GM12878 (cell line): ENCODE data around the gene MTM1. TPM values are rescaled to one million over a fixed set of nuclear protein-coding genes. Genes with fewer than 3 reads are reported as not detected.

Experiments
- ATAC-seq: fragments of 200-7000 bp; cut with Tn5 transposase; 3 replicates; pipeline ENCODE4 v1.9.1; 2020; ENCODE audit warnings: mild to moderate bottlenecking, moderate library complexity
- BruUV-seq: library from RNA; stranded (reverse); fragments of 400-500 nt; replicated peaks from 2 replicates; lab custom pipeline; 2021; lab: Mats Ljungman, UMichigan
- CTCF ChIA-PET: fragments of 300-600 bp; sonication (Branson Sonifier 250); formaldehyde crosslinking; extraction: SDS; loops from one replicate; lab custom pipeline; 2021; ENCODE audit warnings: inconsistent platforms; lab: Yijun Ruan, JAX
- POLR2A ChIA-PET: fragments of 350-600 bp; formaldehyde crosslinking; extraction: SDS; loops from one replicate; lab custom pipeline; 2021; ENCODE audit warnings: inconsistent platforms; lab: Charles Lee
- RAD21 ChIA-PET: fragments of 300-600 bp; sonication (Branson Sonifier 250); formaldehyde crosslinking; loops from one replicate; lab custom pipeline; 2023; ENCODE audit warnings: antibody characterized with exemption; ENCODE audit not compliant: unreplicated experiment; lab: Charles Lee
- SMC1A ChIA-PET: fragments of 300-600 bp; sonication (Branson Sonifier 250); formaldehyde crosslinking; loops from one replicate; lab custom pipeline; 2023; ENCODE audit not compliant: unreplicated experiment, uncharacterized antibody; lab: Charles Lee
- DNase-seq: peaks from one replicate; pipeline ENCODE4 v3.0.0-alpha.2; 2011; ENCODE audit warnings: low read depth, low spot score
- FAIRE-seq: peaks from 3 replicates; lab custom pipeline; 2011; peaks lifted over from hg19 to GRCh38; lab: Jason Lieb, UNC
- H2AFZ ChIP-seq: 2 replicates; pipeline ENCODE4 v1.6.0; 2011; ENCODE audit warnings: low read depth, low read length, control low read depth; ENCODE audit not compliant: control insufficient read depth
- H3K27ac ChIP-seq: 2 replicates; pipeline ENCODE4 v1.5.1; 2011; ENCODE audit warnings: control low read depth; ENCODE audit not compliant: control insufficient read depth, insufficient read depth
- H3K27me3 ChIP-seq, 2 experiments: replicated peaks in 1 of 2; 2 replicates each; pipeline versions ENCODE4 v1.6.0 to v1.6.1; 2011; ENCODE audit warnings: low read length in 1 of 2; ENCODE audit not compliant: control insufficient read depth in 2 of 2, insufficient read depth in 2 of 2
- H3K36me3 ChIP-seq, 2 experiments: 2 replicates each; pipeline ENCODE4 v1.5.1; 2011; ENCODE audit warnings: low read length in 1 of 2; ENCODE audit not compliant: control insufficient read depth in 2 of 2, insufficient read depth in 2 of 2
- H3K4me1 ChIP-seq: 2 replicates; pipeline ENCODE4 v1.6.1; 2011; ENCODE audit warnings: mild to moderate bottlenecking, low read length, moderate library complexity, mixed read lengths; ENCODE audit not compliant: control insufficient read depth, insufficient read depth
- H3K4me2 ChIP-seq: 2 replicates; pipeline ENCODE4 v1.6.0; 2011; ENCODE audit warnings: control low read depth; ENCODE audit not compliant: control insufficient read depth, insufficient read depth
- H3K4me3 ChIP-seq: fragments of 200-600 bp; sonication (generic); 2 replicates; pipeline ENCODE4 v1.5.1; 2016
- H3K79me2 ChIP-seq: 2 replicates; pipeline ENCODE4 v1.6.0; 2011; ENCODE audit warnings: low read length; ENCODE audit not compliant: control insufficient read depth, insufficient read depth
- H3K9ac ChIP-seq: 2 replicates; pipeline ENCODE4 v1.8.0; 2011; ENCODE audit warnings: low read length, control low read depth, mixed read lengths; ENCODE audit not compliant: control insufficient read depth, insufficient read depth
- H3K9me3 ChIP-seq: replicated peaks from 3 replicates; pipeline ENCODE4 v1.5.1; 2011; ENCODE audit warnings: mild to moderate bottlenecking, low read length; ENCODE audit not compliant: control insufficient read depth, insufficient read depth
- H4K20me1 ChIP-seq: 2 replicates; pipeline ENCODE4 v1.6.0; 2011; ENCODE audit not compliant: control insufficient read depth, insufficient read depth
- BMI1 ChIP-seq: fragments of 450-650 bp; IDR thresholded peaks from 2 replicates; pipeline ENCODE4 v1.6.1; 2016; ENCODE audit warnings: mild to moderate bottlenecking, moderate library complexity, borderline replicate concordance
- CBX5 ChIP-seq: sonication (generic); IDR thresholded peaks from 2 replicates; pipeline ENCODE4 v1.6.1; 2016; ENCODE audit warnings: low read depth, moderate library complexity, mild to moderate bottlenecking, inconsistent platforms
- EGR1 ChIP-seq, 2 experiments: IDR thresholded peaks; 1 replicate in 1 of 2; 2 replicates in 1 of 2; pipeline ENCODE4 v1.6.1; 2011 to 2012; ENCODE audit warnings: low read depth in 2 of 2, low read length in 2 of 2, borderline replicate concordance in 1 of 2, mild to moderate bottlenecking in 1 of 2, moderate library complexity in 1 of 2
- KAT2A ChIP-seq: conservative IDR thresholded peaks from 2 replicates; pipeline ENCODE4 v1.6.1; 2011; ENCODE audit warnings: low read depth, low read length; ENCODE audit not compliant: control insufficient read depth
- LARP7 ChIP-seq: fragments of 450-650 bp; IDR thresholded peaks from 2 replicates; pipeline ENCODE4 v1.6.1; 2017; ENCODE audit warnings: mild to moderate bottlenecking
- MTA2 ChIP-seq: fragments of 450-650 bp; IDR thresholded peaks from 2 replicates; pipeline ENCODE4 v1.6.1; 2016; ENCODE audit warnings: low read depth, mild to moderate bottlenecking, moderate library complexity
- NR2C2 ChIP-seq: IDR thresholded peaks from 2 replicates; pipeline ENCODE4 v1.6.1; 2011; ENCODE audit warnings: borderline replicate concordance, low read depth; ENCODE audit not compliant: control insufficient read depth, insufficient read length
- POLR2AphosphoS5 ChIP-seq: IDR thresholded peaks from 2 replicates; pipeline ENCODE4 v1.6.1; 2011; ENCODE audit warnings: mild to moderate bottlenecking, low read length, inconsistent platforms
- SMC3 ChIP-seq: IDR thresholded peaks from 2 replicates; pipeline ENCODE4 v1.6.1; 2011; ENCODE audit warnings: low read length, improper control_type of control experiment, borderline replicate concordance
- STAT1 ChIP-seq: fragments of 450-650 bp; conservative IDR thresholded peaks from 2 replicates; pipeline ENCODE4 v1.6.1; 2014; ENCODE audit warnings: antibody characterized with exemption, mild to moderate bottlenecking
- YY1 ChIP-seq: IDR thresholded peaks from 2 replicates; pipeline ENCODE4 v1.6.1; 2011; ENCODE audit warnings: low read depth, mild to moderate bottlenecking, low read length
- ZBTB11 ChIP-seq: fragments of 450-650 bp; formaldehyde crosslinking; IDR thresholded peaks from 2 replicates; pipeline ENCODE4 v1.5.0; 2022; ENCODE audit warnings: mild to moderate bottlenecking, missing genetic modification characterization
- WGBS: methylation state at CpG from one replicate; pipeline ENCODE4 v1.1.6; 2016; ENCODE audit warnings: low lambda C conversion rate; ENCODE audit not compliant: insufficient replicate concordance, insufficient coverage; ENCODE audit errors: missing lambda C conversion rate; 5-methylcytosine and 5-hydroxymethylcytosine counted together
- in situ Hi-C: fragments of 300-500 bp; cut with MboI; formaldehyde crosslinking; loops from 9 replicates; pipeline ENCODE4 v1.14.3; 2018; ENCODE audit warnings: mixed read lengths
- intact Hi-C: fragments of 100-400 bp; cut with micrococcal nuclease; formaldehyde crosslinking; loops from one replicate; pipeline ENCODE4 v1.14.2; 2022; ENCODE audit not compliant: unreplicated experiment
- polyA plus RNA-seq, 11 experiments: library from polyadenylated mRNA; depleted of rRNA in 4 of 11; unstranded in 6 of 11; stranded (reverse) in 5 of 11; fragments of >200 nt; fragmentation: Nextera tagmentation in 4 of 11; fragmentation: Illumina TruSeq in 1 of 11; extraction: Ambion mirVana in 4 of 11; extraction: Trizol in 1 of 11; gene quantifications; 1 replicate in 1 of 11; 2 replicates in 10 of 11; pipeline versions ENCODE4 v1.2.1 to v1.2.3, GENCODE V29; 2011 to 2016; ENCODE audit warnings: inconsistent platforms in 2 of 11, missing spikeins in 2 of 11, low read depth in 1 of 11
- total RNA-seq, 4 experiments: library from RNA; depleted of rRNA in 3 of 4; stranded (reverse); fragments of >200 nt in 3 of 4; fragmentation: Illumina TruSeq in 1 of 4; extraction: Trizol in 1 of 4; gene quantifications; 2 replicates each; pipeline versions ENCODE4 v1.2.1 to v1.2.3, GENCODE V29; 2013 to 2021

MTM1 gene
- total and polyA plus RNA-seq, 10 of the 15 experiments (the other 5 are each of a cell fraction or from before 2014, with no cell fraction given): 3.9 to 13.3 (median 8.4) TPM

GRCh38 chrX:150605603-150606002 lies 37.2 kb downstream of the MTM1 start:
- DNase-seq (no peak), FAIRE-seq (no peak), ATAC-seq (no peak)
- Histone ChIP-seq H3K4me2 (no peak overlapping the region), H3K4me1 (no peaks in the 10 kb centered on the region), H3K4me3 (no peak overlapping the region), H3K36me3 (no peaks in the 10 kb centered on the region), H3K9me3 (no peaks in the 10 kb centered on the region), H3K9ac (no peak overlapping the region), H3K27me3 (no peaks in the 10 kb centered on the region), H3K27ac (no peak overlapping the region), H4K20me1 (no peaks in the 10 kb centered on the region), H3K79me2 (no peaks in the 10 kb centered on the region), H2AFZ (no peak overlapping the region)
- 28% methylated on average over 2 of the region's 2 CpGs for WGBS
- in situ Hi-C loops (no loop called here), intact Hi-C loops (no loop called here)
- no TSS peak for BruUV-seq
- TF ChIP-seq MTA2 (no peak), NR2C2 (no peak), STAT1 (no peak), KAT2A (no peak), SMC3 (no peak), YY1 (no peak), LARP7 (no peak), EGR1 (IDR thresholded peaks at IDR 0.05; ENCODE audit: borderline replicate concordance in 1 of 2, low read depth in 2 of 2, low read length in 2 of 2) (no peak), POLR2AphosphoS5 (no peak), BMI1 (no peak), ZBTB11 (no peak), CBX5 (no peak)
- CTCF ChIA-PET: no interaction called here
- POLR2A ChIA-PET: no interaction called here
- RAD21 ChIA-PET: no interaction called here
- SMC1A ChIA-PET: no interaction called here
